GM18858 (cell line): ENCODE measurements around the gene ACY1.
"Not testable (repeated sequence)": the region's sequence is repeated elsewhere in the genome, so short reads cannot be mapped to it uniquely, and the experiment has no call there.

ENCODE experiments used
- ATAC-seq: cut with Tn5 transposase; IDR thresholded peaks from one replicate; pipeline ENCODE4 v1.9.1; 2021; ENCODE audit not compliant: unreplicated experiment

ACY1 gene

DNA sequence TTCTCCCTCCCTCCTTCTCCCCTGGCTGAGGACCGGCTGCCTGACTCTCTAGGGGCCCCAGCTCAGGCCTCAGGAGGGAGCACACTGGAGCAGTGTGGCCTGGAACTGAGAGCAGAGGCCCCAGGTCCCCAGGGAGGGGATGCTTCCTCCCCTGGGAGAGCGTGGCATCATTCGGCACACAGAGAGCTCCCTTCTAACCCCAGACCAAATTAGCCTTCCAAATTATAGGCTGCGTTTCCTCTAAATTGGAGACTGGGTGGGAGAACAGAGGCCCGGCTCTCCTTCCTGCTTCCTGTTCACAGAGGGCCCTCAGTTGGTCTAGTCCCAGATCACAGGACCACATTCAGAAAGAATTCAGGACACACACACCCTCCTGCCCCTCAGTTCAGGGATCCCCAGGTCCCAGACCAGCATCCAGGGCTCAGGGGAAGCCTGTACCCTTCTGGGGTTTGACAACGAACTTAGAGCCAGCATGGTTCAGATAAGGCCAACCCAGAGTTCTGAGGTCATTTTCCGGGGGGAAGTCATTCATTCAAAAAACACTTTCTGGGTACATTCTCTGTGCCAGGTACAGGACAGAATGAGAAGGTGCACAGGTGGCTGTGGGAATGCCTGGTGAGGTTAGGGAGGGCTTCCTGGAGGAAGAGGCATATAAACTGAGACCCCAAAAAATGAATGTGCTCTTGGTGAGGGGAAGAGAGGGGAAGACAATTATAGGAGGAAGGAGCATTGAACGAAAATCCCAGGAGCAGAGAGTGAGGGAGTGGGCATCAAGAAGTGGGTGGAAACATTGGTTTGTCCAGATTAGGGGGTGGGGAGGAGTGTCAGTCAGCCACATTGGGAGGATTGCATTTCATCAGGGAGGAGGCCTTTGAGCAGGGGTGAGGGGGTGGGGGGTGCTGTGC lies 40.8 kb downstream of the ACY1 start:
- no peak for ATAC-seq

DNA sequence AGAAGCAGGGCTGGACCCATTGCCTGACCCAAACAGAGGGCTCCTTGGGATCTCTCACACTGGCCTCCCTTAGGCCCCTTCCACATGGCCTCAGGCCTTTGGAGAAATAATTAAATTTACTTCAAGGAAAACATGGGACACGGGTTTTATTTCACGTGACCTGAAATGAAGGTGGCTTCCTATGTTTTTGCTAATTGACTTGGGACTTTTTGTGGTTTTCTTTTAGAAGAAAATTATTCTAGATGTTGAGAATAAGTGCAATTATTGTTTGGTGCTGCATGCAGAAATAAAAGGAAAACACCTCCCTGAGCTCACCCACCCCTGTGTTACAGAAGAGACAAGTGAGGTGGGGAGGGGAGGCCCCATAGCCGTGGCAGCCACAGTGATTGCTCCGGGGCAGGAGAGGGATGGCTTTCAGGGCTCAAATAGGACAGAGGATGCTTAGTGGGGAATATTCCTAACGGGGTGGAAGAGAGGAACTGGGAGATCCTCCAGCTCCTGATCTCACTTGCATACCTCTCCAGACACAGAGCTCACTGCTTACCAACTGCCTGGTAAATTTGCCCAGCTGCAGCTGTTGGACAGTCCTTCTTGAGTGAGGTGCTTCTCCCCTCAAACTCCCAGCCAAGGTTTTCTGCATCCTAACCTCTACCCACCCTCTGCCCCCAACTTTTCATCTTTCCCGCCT lies 41.6 kb downstream of the ACY1 start:
- no peak for ATAC-seq

DNA sequence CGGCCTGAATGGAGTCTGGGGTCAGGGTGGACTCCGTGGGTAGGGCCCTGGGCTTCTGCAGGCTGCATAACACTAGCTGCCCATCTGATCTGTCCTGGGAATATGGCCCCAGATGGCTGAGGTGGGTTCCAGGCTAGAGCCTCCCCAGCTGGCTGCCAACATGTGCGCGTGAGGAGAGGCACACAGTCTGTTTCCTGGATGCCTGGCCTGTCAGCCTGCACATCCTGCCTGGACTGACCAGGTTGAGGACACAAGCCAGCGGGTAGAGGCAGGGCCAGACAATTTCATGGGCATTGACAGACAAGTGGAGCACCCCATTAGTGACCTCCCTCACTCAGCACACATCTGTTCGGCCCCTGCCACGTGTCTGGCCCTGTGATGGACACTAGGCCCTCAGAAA lies 42.1 kb downstream of the ACY1 start:
- no peak for ATAC-seq

DNA sequence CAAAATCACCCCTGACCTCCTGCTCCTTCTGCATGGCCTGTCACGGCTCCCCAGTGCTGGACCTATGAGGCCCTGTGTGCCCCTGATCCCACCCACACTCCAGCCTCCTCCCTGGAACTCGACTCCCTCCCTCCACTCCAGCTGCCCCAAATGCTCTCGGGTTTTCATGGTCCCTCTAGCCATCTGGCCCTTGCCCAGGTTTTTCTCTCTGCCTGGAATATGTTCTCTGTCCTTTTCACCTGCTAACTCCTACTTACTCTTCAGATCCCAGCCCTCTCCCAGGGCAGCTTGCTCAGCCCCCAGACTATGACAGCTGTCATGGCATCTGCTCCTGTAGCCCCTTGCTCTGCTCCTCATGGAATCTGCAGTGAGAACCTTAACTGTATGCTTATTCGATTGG lies 42.7 kb downstream of the ACY1 start:
- ATAC-seq: no peak

DNA sequence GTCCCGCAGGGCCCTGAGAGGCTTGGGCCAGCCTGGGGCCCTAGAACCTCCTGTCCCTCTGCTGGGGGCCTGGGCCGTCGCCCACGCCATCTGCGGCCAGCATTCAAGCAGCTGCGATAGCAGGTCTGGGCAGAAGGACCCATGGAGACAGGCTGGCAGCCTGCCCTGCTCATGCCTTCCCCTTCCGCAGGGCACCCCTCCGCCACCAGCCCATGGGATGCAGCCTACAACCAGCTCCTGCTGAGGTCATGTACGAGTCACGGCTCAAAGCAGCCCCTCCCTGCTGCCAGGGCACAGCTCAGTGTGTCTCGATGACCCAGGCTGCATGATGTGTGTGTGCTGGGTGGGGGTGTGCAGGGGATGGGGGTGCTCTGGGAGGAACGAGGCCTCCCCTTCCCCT lies 45.2 kb downstream of the ACY1 start:
- no peak for ATAC-seq

DNA sequence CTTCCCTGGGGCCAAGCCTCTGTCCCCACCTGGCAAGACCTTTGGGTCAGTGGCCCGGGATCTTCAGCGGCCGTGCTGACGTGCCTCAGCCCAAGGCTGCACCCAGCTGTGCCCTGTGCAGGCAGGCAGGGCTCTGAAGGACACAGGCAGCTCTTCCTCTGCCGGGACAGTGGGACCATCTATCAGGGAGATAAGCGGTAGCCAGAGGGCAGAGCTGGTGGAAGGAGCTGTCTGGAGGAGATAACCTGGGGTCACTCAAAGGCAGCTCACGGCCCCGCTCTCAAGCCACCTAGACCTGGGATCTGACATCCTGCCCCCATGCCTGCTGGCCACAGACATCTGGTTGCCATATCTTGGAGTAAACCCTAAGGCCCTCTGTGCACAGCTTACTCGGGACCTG lies 45.7 kb downstream of the ACY1 start:
- ATAC-seq: no peak

DNA sequence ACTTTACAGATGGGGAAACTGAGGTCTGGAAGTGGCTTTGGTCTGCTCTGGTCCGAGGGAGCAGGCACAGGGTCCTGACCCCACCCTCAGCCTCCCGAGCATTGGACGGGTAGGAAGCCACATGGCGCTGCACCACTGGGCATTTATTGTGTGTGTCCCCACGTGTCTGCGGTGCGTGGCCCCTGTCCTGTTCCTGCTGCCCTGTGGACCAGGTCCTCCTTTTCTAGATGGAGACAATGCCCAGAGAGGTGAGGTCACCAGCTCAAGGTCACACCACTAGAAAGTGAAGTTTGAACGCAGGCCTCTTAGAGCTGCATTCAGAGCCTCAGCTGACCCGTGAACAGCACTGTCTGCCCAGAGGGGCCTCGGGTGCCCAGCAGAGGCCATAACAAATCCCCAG lies 46.2 kb downstream of the ACY1 start:
- ATAC-seq: no peak

DNA sequence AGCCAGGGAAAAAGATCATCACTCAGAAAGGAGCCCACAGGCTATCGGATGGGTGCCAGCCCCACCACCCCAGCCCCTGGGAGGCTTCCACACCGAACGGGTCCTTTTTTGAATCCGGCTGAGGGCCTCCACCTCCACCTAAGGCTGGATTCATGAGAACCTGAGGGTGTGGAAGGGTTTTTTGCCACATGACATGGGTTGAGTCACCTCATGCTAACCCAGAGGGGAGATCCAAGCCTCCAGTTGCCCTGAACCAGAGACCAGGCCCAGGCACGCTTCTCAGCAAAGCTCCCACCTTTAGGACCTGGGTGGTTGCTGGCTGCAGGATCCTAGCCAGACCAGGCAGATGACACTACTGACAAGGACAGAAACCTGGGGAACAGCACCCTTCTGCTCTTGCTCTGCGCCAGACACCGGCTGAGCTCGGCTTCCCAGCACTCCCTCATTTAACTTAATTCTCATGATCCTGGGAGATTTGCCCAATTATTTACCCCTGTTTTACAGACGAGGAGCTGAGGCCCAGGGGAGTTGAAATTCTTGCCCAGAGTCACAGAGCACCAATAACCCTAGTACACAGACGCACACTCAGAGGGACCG lies 47.5 kb downstream of the ACY1 start:
- ATAC-seq: no peak

DNA sequence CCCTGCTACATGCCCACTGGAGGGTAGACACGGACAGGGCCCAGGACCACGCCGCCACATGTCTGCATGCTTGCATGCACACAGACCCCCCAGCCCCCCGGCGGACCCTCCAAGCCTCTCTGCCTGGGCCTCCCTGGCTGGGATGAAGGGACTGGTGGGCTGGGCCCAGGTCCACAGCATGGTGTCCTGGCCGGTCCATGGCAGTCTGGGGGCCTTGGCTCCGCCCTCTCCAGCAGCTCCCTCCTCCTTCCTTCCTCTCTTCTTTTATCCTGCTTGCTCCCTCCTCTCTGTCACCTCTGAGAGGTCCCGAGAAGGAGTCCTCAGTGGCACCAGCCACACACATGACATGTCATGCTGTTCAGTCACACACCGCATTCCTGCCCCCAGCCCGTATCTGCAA lies 48.6 kb downstream of the ACY1 start:
- no peak for ATAC-seq

DNA sequence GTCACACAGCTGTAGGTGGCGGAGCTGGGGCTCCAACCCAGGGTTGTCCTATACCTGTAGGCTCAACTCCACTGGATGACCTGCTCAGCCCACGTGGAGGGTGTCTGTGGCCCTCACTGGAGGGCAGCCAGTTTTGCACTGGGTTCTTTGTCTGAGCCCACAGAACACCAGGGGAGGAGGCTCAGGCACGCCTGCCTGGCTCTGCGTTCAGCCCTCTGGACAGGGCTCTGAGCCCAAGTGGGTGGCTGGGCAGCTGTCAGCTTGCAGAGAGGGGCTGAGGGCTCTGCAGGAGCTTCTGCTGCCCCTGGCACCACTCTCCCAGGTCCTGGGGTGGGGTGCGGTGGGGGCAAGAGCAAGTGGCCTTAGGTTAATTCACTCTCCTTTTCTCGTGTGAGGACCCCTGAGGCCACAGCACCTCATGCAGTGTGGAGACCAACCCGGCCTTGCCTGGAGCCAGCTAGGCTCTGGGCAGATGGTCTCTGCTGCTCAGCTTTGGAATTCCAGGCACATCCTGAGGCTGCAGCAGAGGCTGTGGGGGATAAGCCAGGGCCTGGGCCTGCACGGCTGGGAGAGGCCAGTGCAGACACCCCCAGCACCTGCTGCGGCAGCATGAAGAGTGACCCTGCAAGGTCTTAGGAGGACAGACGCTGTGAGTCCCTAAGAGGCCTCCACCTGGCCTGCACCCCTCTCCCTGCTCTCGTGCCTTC lies 49.5 kb downstream of the ACY1 start:
- ATAC-seq: no peak

DNA sequence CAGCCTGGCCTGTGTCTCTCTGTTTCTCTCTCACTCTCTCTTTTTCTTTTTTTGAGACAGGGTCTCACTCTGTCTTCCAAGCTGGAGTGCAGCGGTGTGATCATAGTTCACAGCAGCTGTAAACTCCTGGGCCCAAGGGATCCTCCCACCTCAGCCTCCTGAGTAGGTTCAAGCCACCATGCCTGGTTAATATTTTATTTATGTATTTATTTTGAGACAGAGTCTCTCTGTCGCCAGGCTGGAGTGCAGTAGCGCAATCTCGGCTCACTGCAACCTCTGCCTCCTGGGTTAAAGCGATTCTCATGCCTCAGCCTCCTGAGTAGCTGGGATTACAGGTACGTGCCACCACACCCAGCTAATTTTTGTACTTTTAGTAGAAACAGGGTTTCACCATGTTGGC lies 50.4 kb downstream of the ACY1 start:
- ATAC-seq: not testable (repeated sequence)

DNA sequence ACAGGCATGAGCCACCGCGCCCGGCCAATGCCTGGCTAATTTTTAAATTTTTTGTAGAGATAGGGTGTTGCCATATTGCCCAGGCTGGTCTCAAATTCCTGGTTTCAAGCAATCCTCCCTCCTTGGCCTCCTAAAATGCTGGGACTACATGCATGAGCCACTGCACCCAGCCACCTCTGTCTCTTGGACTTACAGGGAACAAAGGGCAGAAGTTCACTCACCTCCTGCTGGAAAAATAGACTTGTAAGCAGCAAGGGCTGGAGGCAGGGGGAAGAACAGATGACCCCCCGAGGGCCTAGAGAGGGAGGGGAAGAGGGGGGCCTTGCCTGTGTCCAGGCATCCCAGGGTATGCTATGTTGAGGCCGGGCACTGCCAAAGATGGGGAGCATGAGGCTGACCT lies 50.9 kb downstream of the ACY1 start:
- no peak for ATAC-seq

DNA sequence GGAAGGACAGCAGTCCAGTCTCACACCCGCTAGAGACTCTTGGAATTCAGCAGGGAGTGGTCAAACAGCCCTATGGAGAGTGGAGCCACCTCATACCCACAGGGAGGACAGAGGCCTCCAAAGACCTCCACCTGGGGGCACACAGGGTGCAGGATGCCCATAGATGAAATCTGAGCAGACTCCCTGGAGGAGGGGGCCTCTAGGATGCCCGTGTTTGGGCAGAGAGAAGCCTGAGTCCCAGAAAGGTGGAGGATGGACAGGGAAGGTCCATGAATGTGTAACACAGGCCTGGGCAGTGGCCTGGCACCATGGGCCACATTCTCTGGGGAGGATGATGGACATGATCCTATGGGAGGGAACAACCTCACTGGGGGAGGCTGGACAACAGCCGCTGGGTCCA lies 51.3 kb downstream of the ACY1 start:
- ATAC-seq: no peak

DNA sequence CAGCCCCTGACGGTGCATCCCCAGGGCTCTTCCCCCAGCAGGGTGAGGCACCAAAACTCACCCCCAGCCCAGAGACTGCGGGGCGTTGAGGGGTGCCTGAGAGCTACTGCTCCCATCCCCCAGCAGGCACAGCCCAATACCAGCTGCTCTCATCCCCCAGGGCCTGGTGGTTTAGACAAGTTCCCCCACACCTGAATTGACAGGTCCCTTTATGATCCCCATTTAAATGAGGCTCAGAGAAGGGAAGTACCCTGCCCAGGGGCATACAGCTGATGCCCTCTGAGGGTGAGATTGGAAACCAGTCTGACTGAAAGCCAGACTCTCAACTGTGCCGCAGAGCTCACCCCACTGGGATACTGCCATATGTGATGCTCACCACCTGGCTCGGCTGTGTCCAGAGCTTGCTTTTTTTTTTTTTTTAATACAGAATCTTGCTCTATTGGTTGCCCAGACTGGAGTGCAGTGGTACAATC lies 52.9 kb downstream of the ACY1 start:
- ATAC-seq: peak; percentile 68

DNA sequence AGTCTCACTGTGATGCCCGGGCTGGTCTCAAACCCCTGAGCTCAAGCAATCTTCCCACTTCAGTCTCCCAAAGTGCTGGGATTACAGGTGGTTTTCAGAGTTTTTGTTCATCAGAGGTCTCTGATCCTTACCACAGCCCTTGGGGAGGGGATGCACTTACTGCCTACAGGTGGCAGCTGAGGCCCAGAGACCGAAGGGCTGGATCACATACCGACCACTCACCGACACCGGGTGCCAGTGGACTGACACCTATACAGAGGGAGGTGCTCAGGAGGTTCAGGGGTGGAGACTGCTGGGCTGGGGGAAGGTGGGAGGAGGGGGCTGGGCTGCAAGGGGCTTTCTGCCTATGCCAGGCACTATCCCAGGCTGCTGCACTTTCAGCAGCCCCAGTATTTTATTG lies 53.5 kb downstream of the ACY1 start:
- no peak for ATAC-seq

DNA sequence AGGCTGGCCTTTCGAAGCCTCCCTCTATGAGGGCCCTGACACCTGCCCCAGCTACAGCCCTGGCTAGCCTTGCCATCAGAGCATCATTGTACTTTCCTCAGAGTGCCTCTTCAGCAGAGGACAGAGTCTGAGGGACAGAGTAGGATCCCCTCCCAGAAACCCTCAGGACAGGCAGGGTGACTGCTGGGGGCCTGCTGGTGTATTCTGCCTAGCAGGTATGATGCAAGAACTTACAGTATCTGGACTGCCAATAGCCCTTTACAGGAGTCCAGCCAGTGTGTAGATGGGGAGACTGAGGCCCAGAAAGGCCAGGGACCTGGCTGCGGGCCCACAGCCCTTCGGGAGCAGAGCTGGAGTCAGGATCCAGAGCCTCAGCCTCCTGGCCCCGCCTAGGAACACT lies 54.0 kb downstream of the ACY1 start:
- ATAC-seq: no peak

DNA sequence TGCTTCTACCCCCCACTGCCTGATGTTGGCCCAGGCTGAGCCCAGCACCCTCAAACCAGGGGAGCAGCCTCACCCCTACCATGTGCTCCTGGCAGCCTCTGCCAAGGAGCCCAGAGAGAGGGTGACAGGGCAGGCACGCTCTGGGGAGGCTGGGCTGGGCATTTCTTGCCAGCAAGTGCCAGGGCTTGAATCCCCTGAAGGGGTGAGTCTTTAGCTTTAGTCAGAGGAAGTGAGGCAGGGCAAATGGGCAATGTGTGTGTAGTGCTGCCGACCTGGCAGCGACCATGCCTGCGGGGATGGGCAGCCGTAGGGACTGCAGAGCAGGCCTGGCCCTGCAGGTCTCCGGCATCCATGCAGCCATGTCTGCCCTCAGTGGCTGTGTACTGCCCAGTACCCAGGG lies 54.9 kb downstream of the ACY1 start:
- ATAC-seq: no peak
